Mononuclear cell (primary cell): Measurements from ENCODE around the gene AATF. TPM values are rescaled to one million over a fixed set of nuclear protein-coding genes. Genes with fewer than 3 reads are reported as not detected.

Experiments used
- H3K27me3 ChIP-seq: 2 replicates; pipeline ENCODE4 v1.6.0; 2011; ENCODE audit warnings: low read length, control low read depth; ENCODE audit not compliant: insufficient read depth
- H3K4me1 ChIP-seq: 2 replicates; pipeline ENCODE4 v1.5.1; 2011; ENCODE audit warnings: mild to moderate bottlenecking, low read length, control low read depth; ENCODE audit not compliant: insufficient read depth
- H3K4me3 ChIP-seq: 2 replicates; pipeline ENCODE4 v1.5.1; 2011; ENCODE audit warnings: mild to moderate bottlenecking, low read length, moderate library complexity
- H3K9me3 ChIP-seq: 2 replicates; pipeline ENCODE4 v1.5.1; 2011; ENCODE audit warnings: low read depth, mild to moderate bottlenecking, control low read depth, low read length
- total RNA-seq: library from RNA; depleted of rRNA; stranded (reverse); fragments of >200 nt; gene quantifications from one replicate; pipeline ENCODE4 v1.2.3, GENCODE V29; 2012

AATF gene
- total RNA-seq, 1 donor, result 36.1 TPM

- Histone ChIP-seq H3K4me1 (no peaks in the 10 kb centered on the region), H3K27me3 (no peaks in the 10 kb centered on the region), H3K4me3 (no peak overlapping the region), H3K9me3 (no peaks in the 10 kb centered on the region)
Observed at GRCh38 chr17:36977568-36977967, 28.8 kb downstream of the AATF start.

DNA sequence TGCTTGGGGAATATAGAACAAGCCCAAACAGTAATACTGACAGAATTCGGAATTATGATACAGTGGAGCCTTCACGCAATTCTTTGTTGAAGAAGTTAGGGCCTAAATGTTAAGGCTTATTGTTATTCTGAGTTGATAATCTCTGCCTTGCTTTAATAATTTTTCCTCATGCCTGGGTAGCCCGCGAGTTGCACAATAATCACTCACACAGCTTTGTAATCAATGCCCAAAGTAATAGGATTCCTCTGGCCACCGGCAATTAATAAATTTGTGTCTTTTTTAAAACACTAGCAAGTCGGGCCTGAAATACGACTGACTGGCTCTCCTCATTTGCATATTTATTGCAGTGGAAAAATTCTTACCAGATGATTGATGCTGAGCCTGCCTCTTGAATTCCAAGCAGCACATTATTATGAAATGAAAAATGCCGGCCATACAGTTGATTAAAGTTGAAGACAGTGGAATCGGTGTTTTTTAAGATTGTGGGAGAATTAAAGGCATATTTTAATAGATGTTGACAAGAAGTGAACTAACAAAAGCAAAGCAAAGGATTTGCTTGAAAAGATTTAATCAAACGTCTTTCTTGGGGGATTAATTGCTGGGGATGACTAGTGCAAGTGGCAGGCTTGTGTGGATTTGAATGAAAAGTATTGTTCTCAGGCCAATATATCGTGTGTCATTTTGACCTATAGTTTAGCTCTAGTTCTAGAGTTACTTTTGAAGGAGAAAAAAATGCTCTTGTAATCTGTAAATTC lies 30.2 kb downstream of the AATF start:
- H3K27me3 ChIP-seq, result no peaks in the 10 kb centered on the region
- H3K9me3 ChIP-seq, result no peaks in the 10 kb centered on the region

GRCh38 chr17:36979565-36979941 lies 30.8 kb downstream of the AATF start:
- no peaks in the 10 kb centered on the region for H3K9me3 ChIP-seq
- H3K27me3 ChIP-seq, result no peaks in the 10 kb centered on the region
- H3K4me3 ChIP-seq, result no peak overlapping the region
- no peaks in the 10 kb centered on the region for H3K4me1 ChIP-seq

More for the DNA sequence above, 30.2 kb downstream of the AATF start:
- Histone ChIP-seq H3K4me3 (no peak overlapping the region), H3K4me1 (no peaks in the 10 kb centered on the region)

DNA sequence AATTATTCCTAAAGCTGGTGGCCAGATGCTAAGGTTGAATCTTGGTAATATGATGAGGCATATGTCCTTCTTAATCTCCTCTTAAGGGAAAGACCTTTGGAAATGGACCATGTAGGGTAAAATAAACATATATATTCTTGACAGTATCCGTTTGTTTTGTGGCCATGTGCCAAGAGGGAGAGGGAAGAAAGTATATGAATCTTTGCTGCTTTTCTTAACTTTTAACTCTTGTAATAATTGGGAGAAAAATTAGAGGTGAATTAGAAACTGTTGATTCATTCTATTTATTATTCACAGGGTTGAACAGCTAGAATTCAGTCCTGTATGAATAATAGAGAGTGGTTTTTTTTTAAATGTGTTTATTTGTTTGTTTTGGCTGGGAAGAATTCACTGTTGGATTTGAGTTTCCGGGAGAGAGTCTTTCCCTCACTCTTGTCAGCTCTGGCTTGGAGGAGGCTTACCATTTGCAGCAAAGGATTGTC lies 31.6 kb downstream of the AATF start:
- Histone ChIP-seq H3K27me3 (no peaks in the 10 kb centered on the region), H3K9me3 (no peaks in the 10 kb centered on the region), H3K4me3 (no peak overlapping the region), H3K4me1 (no peaks in the 10 kb centered on the region)

- Histone ChIP-seq H3K4me3 (no peak overlapping the region), H3K4me1 (no peaks in the 10 kb centered on the region), H3K27me3 (no peaks in the 10 kb centered on the region), H3K9me3 (no peaks in the 10 kb centered on the region)
Observed at GRCh38 chr17:36983618-36984017, 34.9 kb downstream of the AATF start.

GRCh38 chr17:36989173-36989572 lies 40.4 kb downstream of the AATF start:
- no peaks in the 10 kb centered on the region for H3K4me1 ChIP-seq
- no peaks in the 10 kb centered on the region for H3K9me3 ChIP-seq
- no peak overlapping the region for H3K4me3 ChIP-seq
- no peaks in the 10 kb centered on the region for H3K27me3 ChIP-seq

- Histone ChIP-seq H3K4me3 (no peak overlapping the region), H3K4me1 (no peaks in the 10 kb centered on the region), H3K9me3 (no peaks in the 10 kb centered on the region), H3K27me3 (no peaks in the 10 kb centered on the region)
Observed at GRCh38 chr17:36992701-36993100, 43.9 kb downstream of the AATF start.

- H3K9me3 ChIP-seq, result no peaks in the 10 kb centered on the region
- no peak overlapping the region for H3K4me3 ChIP-seq
- no peaks in the 10 kb centered on the region for H3K27me3 ChIP-seq
- H3K4me1 ChIP-seq, result no peaks in the 10 kb centered on the region
Observed at GRCh38 chr17:36993227-36993626, 44.5 kb downstream of the AATF start.

GRCh38 chr17:36994438-36994837 lies 45.7 kb downstream of the AATF start:
- H3K27me3 ChIP-seq, result no peaks in the 10 kb centered on the region
- no peak overlapping the region for H3K4me3 ChIP-seq
- H3K4me1 ChIP-seq, result no peaks in the 10 kb centered on the region
- H3K9me3 ChIP-seq, result no peaks in the 10 kb centered on the region

- Histone ChIP-seq H3K9me3 (no peaks in the 10 kb centered on the region), H3K4me1 (peaks cover 8% of the 10 kb centered on the region), H3K4me3 (no peak overlapping the region), H3K27me3 (no peaks in the 10 kb centered on the region)
Observed at GRCh38 chr17:36999471-36999870, 50.7 kb downstream of the AATF start.

DNA sequence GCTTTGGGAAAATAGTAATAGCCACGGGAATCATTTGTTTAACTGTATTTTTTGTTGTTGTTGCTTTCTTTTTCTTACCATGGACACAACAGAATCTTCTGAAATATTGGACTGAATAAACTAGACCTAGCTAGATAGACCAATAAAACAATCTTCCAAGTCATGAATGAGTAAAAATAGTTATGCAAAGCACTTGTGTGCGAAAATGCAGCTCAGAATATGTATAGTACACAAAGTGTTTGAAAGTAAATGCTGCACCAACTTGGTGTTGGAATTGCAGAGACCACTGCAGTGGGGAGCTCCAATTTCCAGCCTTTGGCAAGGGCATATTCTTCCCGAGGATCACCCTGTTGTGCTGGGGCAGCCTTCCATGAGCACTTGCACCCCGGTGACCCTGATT lies 68.0 kb downstream of the AATF start:
- Histone ChIP-seq H3K4me1 (peaks cover 5% of the 10 kb centered on the region), H3K4me3 (no peak overlapping the region), H3K9me3 (no peaks in the 10 kb centered on the region), H3K27me3 (no peaks in the 10 kb centered on the region)

GRCh38 chr17:37017404-37017803 lies 68.7 kb downstream of the AATF start:
- Histone ChIP-seq H3K9me3 (no peaks in the 10 kb centered on the region), H3K4me3 (no peak overlapping the region)

DNA sequence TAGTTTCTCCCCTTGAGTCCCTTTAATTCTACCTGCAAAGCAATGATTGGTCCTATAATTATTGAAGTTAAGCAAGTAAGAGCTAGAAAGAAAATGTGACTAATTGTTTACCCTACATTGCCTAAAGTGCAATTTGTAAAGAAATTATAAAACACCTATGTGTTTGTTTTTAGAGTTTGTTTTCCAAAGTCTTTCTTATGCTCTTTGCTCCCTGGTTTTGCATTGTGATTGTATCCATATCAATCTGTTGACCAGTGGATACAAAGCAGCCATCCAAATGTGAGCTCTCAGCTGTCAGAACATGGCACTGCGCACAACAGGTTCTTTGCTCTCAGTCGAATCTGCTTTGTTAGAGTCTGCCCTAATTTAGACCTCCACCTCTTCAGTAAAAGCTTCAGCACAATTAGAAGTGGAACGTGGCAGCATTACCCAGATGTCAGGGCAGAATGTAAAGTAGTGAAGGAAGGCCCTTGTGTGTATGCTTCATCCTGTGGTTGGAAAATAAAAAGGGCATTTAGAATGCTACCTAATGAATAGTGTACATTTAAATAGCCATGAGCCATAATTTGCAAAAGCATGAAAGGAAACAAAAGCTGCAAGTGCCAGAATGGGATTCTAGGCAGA lies 70.5 kb downstream of the AATF start:
- Histone ChIP-seq H3K4me3 (no peak overlapping the region), H3K4me1 (peaks cover 3% of the 10 kb centered on the region), H3K9me3 (no peaks in the 10 kb centered on the region), H3K27me3 (no peaks in the 10 kb centered on the region)

More at GRCh38 chr17:37017404-37017803, 68.7 kb downstream of the AATF start:
- no peaks in the 10 kb centered on the region for H3K27me3 ChIP-seq
- no peaks in the 10 kb centered on the region for H3K4me1 ChIP-seq

GRCh38 chr17:37019741-37020129 lies 71.0 kb downstream of the AATF start:
- Histone ChIP-seq H3K27me3 (no peaks in the 10 kb centered on the region), H3K4me3 (no peak overlapping the region), H3K9me3 (no peaks in the 10 kb centered on the region), H3K4me1 (peaks cover 3% of the 10 kb centered on the region)

GRCh38 chr17:37024181-37024637 lies 75.5 kb downstream of the AATF start:
- Histone ChIP-seq H3K4me1 (peaks cover 3% of the 10 kb centered on the region), H3K4me3 (no peak overlapping the region), H3K27me3 (no peaks in the 10 kb centered on the region), H3K9me3 (no peaks in the 10 kb centered on the region)

DNA sequence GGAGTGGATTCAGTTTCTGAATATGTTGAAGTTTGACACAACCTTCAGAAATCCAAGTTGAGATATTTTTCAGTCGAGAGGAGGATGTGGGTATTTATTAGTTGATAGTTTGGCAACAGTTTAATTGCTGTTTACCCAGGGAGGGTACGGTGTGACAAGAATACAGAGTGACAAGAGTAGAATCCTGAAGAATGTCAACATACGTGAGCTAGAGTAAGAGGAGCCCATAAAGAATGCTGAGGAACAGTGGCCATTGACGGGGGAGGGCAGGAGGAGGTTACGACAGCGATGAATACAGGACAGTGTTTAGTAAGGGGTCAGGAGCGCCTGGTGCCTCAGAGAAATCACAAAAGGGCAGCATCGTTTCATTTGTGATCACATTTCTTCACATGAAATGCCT lies 76.5 kb downstream of the AATF start:
- no peak overlapping the region for H3K4me3 ChIP-seq
- H3K4me1 ChIP-seq, result peaks cover 3% of the 10 kb centered on the region
- no peaks in the 10 kb centered on the region for H3K27me3 ChIP-seq
- no peaks in the 10 kb centered on the region for H3K9me3 ChIP-seq
